CD4-positive, alpha-beta T cell (primary cell): ENCODE data around the gene CEP192. TPM values are rescaled to one million over a fixed set of nuclear protein-coding genes. Genes with fewer than 3 reads are reported as not detected.

ENCODE experiments used
- ATAC-seq: fragments of 200-7000 bp; cut with Tn5 transposase; one replicate; pipeline ENCODE4 v1.10.0; 2022; ENCODE audit warnings: mild to moderate bottlenecking; ENCODE audit not compliant: poor library complexity
- CTCF ChIA-PET: fragments of 350-600 bp; sonication (Branson Sonifier 250); formaldehyde crosslinking; loops from one replicate; lab custom pipeline; 2021; ENCODE audit warnings: antibody characterized with exemption, inconsistent platforms; lab: Charles Lee
- POLR2A ChIA-PET: fragments of 350-600 bp; sonication (Branson Sonifier 250); formaldehyde crosslinking; loops from one replicate; lab custom pipeline; 2021; ENCODE audit warnings: antibody characterized with exemption, inconsistent platforms; lab: Charles Lee
- DNase-seq, 14 experiments: peaks; one replicate each; pipeline ENCODE4 v3.0.0-alpha.2; 2013 to 2020; ENCODE audit warnings: mixed read lengths in 2 of 14
- H3K27ac ChIP-seq, 2 donors: one replicate each; pipeline versions ENCODE4 v1.5.1 to v1.7.0; 2013; ENCODE audit warnings: low read length in 2 of 2, low read depth in 1 of 2, mild to moderate bottlenecking in 1 of 2
- H3K27me3 ChIP-seq, 2 experiments: 1 replicate in 1 of 2; 2 replicates in 1 of 2; pipeline versions ENCODE4 v1.6.1 to v1.7.0; 2013; ENCODE audit warnings: low read length in 2 of 2, control low read depth in 1 of 2, mild to moderate bottlenecking in 1 of 2, moderate library complexity in 1 of 2; ENCODE audit not compliant: insufficient read depth in 2 of 2, control insufficient read depth in 1 of 2
- H3K36me3 ChIP-seq: one replicate; pipeline ENCODE4 v1.6.1; 2013; ENCODE audit warnings: low read length, control low read depth; ENCODE audit not compliant: insufficient read depth
- H3K4me1 ChIP-seq: one replicate; pipeline ENCODE4 v1.6.1; 2013; ENCODE audit warnings: low read length, control low read depth; ENCODE audit not compliant: insufficient read depth
- H3K4me3 ChIP-seq: one replicate; pipeline ENCODE4 v1.5.1; 2013; ENCODE audit warnings: mild to moderate bottlenecking, low read length, moderate library complexity
- H3K9me3 ChIP-seq, 2 experiments: 1 replicate in 1 of 2; 2 replicates in 1 of 2; pipeline versions ENCODE4 v1.6.1 to v1.7.0; 2013; ENCODE audit warnings: low read length in 2 of 2, mild to moderate bottlenecking in 2 of 2, control low read depth in 1 of 2, moderate library complexity in 1 of 2; ENCODE audit not compliant: control insufficient read depth in 1 of 2, insufficient read depth in 1 of 2
- H3K27ac Mint-ChIP-seq: one replicate; pipeline ENCODE4 v1.8.0; 2020; ENCODE audit warnings: mixed read lengths
- H3K27me3 Mint-ChIP-seq: one replicate; pipeline ENCODE4 v1.8.0; 2021; ENCODE audit warnings: mixed read lengths
- H3K36me3 Mint-ChIP-seq: one replicate; pipeline ENCODE4 v1.8.0; 2021; ENCODE audit warnings: low read depth, mixed read lengths
- H3K4me1 Mint-ChIP-seq: one replicate; pipeline ENCODE4 v1.8.0; 2021; ENCODE audit warnings: low read depth, mixed read lengths
- H3K4me3 Mint-ChIP-seq: one replicate; pipeline ENCODE4 v1.8.0; 2020; ENCODE audit warnings: mild to moderate bottlenecking, mixed read lengths
- H3K9me3 Mint-ChIP-seq: one replicate; pipeline ENCODE4 v1.8.0; 2020; ENCODE audit warnings: mixed read lengths
- CTCF ChIP-seq: fragments of 200-600 bp; IDR thresholded peaks from one replicate; pipeline ENCODE4 v1.8.0; 2022; ENCODE audit warnings: antibody characterized with exemption, mild to moderate bottlenecking
- intact Hi-C, 2 experiments: fragments of 100-400 bp; cut with DNase I in 1 of 2; cut with micrococcal nuclease in 1 of 2; formaldehyde crosslinking; loops; one replicate each; pipeline versions ENCODE4 v1.15.1 to v1.9.0; 2023 to 2025; cut with DNase I, micrococcal nuclease
- total RNA-seq, 174 experiments: library from RNA in 2 of 174; stranded (reverse) in 2 of 174; gene quantifications; one replicate each; pipeline ENCODE4 v1.2.3 and lab custom pipeline; 2021 to 2026

The CEP192 gene
- total RNA-seq, 2 experiments from 2014 or later: 23.4 to 25.0 TPM

GRCh38 chr18:13163167-13163927 is 172.2 kb downstream of the CEP192 start:
- H3K27me3 Mint-ChIP-seq: no peaks in the 10 kb centered on the region
- no peak overlapping the region for H3K27ac Mint-ChIP-seq
- ChIA-PET POLR2A (no interaction called here), CTCF (no interaction called here)
- no peaks in the 10 kb centered on the region for H3K36me3 ChIP-seq
- no peak for DNase-seq
- TF ChIP-seq CTCF: no peak
- H3K4me1 Mint-ChIP-seq: no peaks in the 10 kb centered on the region
- intact Hi-C loops: no loop called here
- no peak overlapping the region for H3K4me3 Mint-ChIP-seq
- no peak overlapping the region for H3K4me3 ChIP-seq
- peaks cover 0 to 5% of the 10 kb centered on the region in 2 experiments for H3K27me3 ChIP-seq
- H3K36me3 Mint-ChIP-seq: peaks cover 10% of the 10 kb centered on the region
- peaks cover 3 to 6% of the 10 kb centered on the region in 2 experiments for H3K9me3 ChIP-seq
- no peak overlapping the region for H3K27ac ChIP-seq
- no peaks in the 10 kb centered on the region for H3K4me1 ChIP-seq
- ATAC-seq: no peak
- peaks cover 5% of the 10 kb centered on the region for H3K9me3 Mint-ChIP-seq

GRCh38 chr18:13164406-13164805 is 173.2 kb downstream of the CEP192 start:
- peaks cover 4% of the 10 kb centered on the region for H3K9me3 Mint-ChIP-seq
- peaks cover 0 to 5% of the 10 kb centered on the region in 2 experiments for H3K27me3 ChIP-seq
- no peak overlapping the region for H3K4me3 ChIP-seq
- H3K27me3 Mint-ChIP-seq: no peaks in the 10 kb centered on the region
- H3K4me1 ChIP-seq: no peaks in the 10 kb centered on the region
- DNase-seq (no peak), ATAC-seq (no peak)
- no peak overlapping the region for H3K27ac Mint-ChIP-seq
- peaks cover 0 to 6% of the 10 kb centered on the region in 2 experiments for H3K9me3 ChIP-seq
- intact Hi-C loops: no loop called here
- CTCF ChIA-PET: no interaction called here
- no peak overlapping the region for H3K4me3 Mint-ChIP-seq
- no peak overlapping the region for H3K27ac ChIP-seq
- no peaks in the 10 kb centered on the region for H3K4me1 Mint-ChIP-seq
- POLR2A ChIA-PET: no interaction called here
- no peaks in the 10 kb centered on the region for H3K36me3 ChIP-seq
- TF ChIP-seq CTCF: no peak
- peaks cover 3% of the 10 kb centered on the region for H3K36me3 Mint-ChIP-seq

GRCh38 chr18:13165636-13166423 is 174.7 kb downstream of the CEP192 start:
- POLR2A ChIA-PET: no interaction called here

More at GRCh38 chr18:13165636-13166423, 174.7 kb downstream of the CEP192 start:
- no peak for TF ChIP-seq CTCF
- H3K27ac Mint-ChIP-seq: no peak overlapping the region
- H3K27ac ChIP-seq: no peak overlapping the region
- CTCF ChIA-PET: no interaction called here
- intact Hi-C loops: no loop called here
- no peak for DNase-seq
- H3K4me3 Mint-ChIP-seq: no peak overlapping the region
- peaks cover 0 to 5% of the 10 kb centered on the region in 2 experiments for H3K27me3 ChIP-seq
- peaks cover 2% of the 10 kb centered on the region for H3K9me3 Mint-ChIP-seq
- H3K9me3 ChIP-seq: peaks cover 0 to 6% of the 10 kb centered on the region in 2 experiments
- no peaks in the 10 kb centered on the region for H3K36me3 Mint-ChIP-seq
- no peak overlapping the region for H3K4me3 ChIP-seq
- H3K4me1 ChIP-seq: no peaks in the 10 kb centered on the region
- no peaks in the 10 kb centered on the region for H3K27me3 Mint-ChIP-seq
- no peaks in the 10 kb centered on the region for H3K36me3 ChIP-seq
- ATAC-seq: no peak
- H3K4me1 Mint-ChIP-seq: no peaks in the 10 kb centered on the region
